SJSA1 (cell line): ENCODE results near the gene KAZN. TPM values are rescaled to one million over a fixed set of nuclear protein-coding genes. Genes with fewer than 3 reads are reported as not detected.

Experiments used
- DNase-seq, 2 experiments: peaks; one replicate each; pipeline ENCODE4 v3.0.0-alpha.2; 2015 to 2020; ENCODE audit warnings: low spot score in 2 of 2, low read depth in 1 of 2
- H3K27ac ChIP-seq: fragments of 250-450 bp; sonication (Bioruptor Pico); 2 replicates; pipeline ENCODE4 v1.5.1; 2020; ENCODE audit warnings: mild to moderate bottlenecking, moderate library complexity
- H3K27me3 ChIP-seq: fragments of 250-450 bp; sonication (Bioruptor Pico); replicated peaks from 2 replicates; pipeline ENCODE4 v1.5.1; 2020; ENCODE audit warnings: mild to moderate bottlenecking, moderate library complexity
- H3K36me3 ChIP-seq: fragments of 250-450 bp; sonication (Bioruptor Pico); 2 replicates; pipeline ENCODE4 v1.5.1; 2020; ENCODE audit warnings: mild to moderate bottlenecking
- H3K4me1 ChIP-seq: fragments of 250-450 bp; sonication (Bioruptor Pico); replicated peaks from 2 replicates; pipeline ENCODE4 v1.6.1; 2021; ENCODE audit warnings: mild to moderate bottlenecking
- H3K4me3 ChIP-seq: fragments of 250-450 bp; sonication (Bioruptor Pico); 2 replicates; pipeline ENCODE4 v1.5.1; 2020; ENCODE audit warnings: mild to moderate bottlenecking
- H3K9me3 ChIP-seq: fragments of 250-450 bp; sonication (Bioruptor Pico); replicated peaks from 2 replicates; pipeline ENCODE4 v1.5.1; 2020; ENCODE audit warnings: mild to moderate bottlenecking
- total RNA-seq: library from RNA; depleted of rRNA; stranded (reverse); fragments of >200 nt; shearing (Covaris generic); gene quantifications from 2 replicates; pipeline ENCODE4 v1.2.3, GENCODE V29; 2014

KAZN gene
- total RNA-seq, 1 experiment from 2014 or later: 4.2 TPM

DNA sequence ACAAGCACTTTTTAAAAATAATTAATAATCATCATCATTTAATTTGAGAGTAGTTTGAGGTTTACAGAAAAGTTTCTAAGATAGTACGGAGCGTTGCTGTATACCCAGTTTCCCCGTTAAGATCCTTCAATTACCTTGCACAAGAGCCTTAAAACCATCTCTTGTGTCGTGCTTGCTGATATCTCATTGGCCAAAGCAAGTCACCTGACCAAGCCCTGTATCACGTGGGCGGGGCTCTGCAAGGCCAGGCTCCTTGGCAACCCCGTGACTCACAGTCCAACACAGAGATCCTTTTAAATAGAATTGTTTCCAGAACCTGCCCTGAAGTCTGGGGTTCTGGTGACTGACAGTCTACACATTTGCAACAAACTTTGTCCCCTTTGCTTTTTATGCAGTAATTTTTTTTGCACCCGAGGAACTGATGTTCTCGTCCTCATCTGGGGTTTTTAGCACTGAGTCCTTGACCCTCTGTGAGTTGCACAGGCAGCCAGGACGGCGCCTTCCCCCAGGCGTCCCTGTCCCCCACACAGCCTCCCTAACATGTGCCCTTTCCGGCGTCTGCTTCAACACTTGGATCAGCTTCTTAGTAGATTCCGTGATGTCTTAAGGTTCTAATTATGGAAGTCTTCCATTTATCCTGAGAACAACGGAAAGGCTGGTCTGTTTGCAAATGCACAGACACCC, 371.8 kb downstream of the KAZN start:
- Histone ChIP-seq H3K27ac (peak overlapping the region; percentile 9; the same call in 1 of the 2 replicates), H3K27me3 (no peaks in the 10 kb centered on the region), H3K9me3 (no peaks in the 10 kb centered on the region; the same call in 1 of the 2 replicates), H3K4me3 (no peak overlapping the region), H3K4me1 (peaks cover 44% of the 10 kb centered on the region), H3K36me3 (peaks cover 3% of the 10 kb centered on the region; the same call in 1 of the 2 replicates)
- peak; percentile 27 to 75 for DNase-seq

GRCh38 chr1:14970799-14971141, 372.3 kb downstream of the KAZN start:
- Histone ChIP-seq H3K4me1 (peaks cover 43% of the 10 kb centered on the region), H3K27ac (peak overlapping the region; percentile 9; the same call in 1 of the 2 replicates), H3K4me3 (no peak overlapping the region), H3K36me3 (peaks cover 3% of the 10 kb centered on the region; the same call in 1 of the 2 replicates), H3K27me3 (no peaks in the 10 kb centered on the region), H3K9me3 (no peaks in the 10 kb centered on the region; the same call in 1 of the 2 replicates)
- DNase-seq: no peak

DNA sequence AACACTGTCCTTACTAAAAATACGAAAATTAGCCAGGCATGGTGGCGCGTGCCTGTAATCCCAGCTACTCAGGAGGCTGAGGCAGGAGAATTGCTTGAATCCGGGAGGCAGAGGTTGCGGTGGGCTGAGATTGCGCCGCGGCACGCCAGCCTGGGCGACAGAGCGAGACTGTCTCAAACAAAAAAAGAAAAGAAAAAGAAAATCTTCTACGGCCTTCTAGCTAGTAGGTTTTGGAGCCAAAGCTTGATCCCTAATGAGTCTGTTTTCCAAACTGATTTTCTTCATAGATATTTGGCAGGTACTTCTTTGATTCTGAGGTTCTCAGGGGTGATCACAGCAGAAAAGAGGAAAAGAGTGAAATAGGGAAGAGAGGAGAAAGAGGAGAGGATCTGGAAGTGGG, 372.7 kb downstream of the KAZN start:
- DNase-seq: no peak
- H3K36me3 ChIP-seq: peaks cover 3% of the 10 kb centered on the region; the same call in 1 of the 2 replicates
- no peaks in the 10 kb centered on the region; the same call in 1 of the 2 replicates for H3K9me3 ChIP-seq
- H3K27me3 ChIP-seq: no peaks in the 10 kb centered on the region
- H3K4me1 ChIP-seq: peaks cover 43% of the 10 kb centered on the region
- H3K27ac ChIP-seq: no peak overlapping the region
- H3K4me3 ChIP-seq: no peak overlapping the region

DNA sequence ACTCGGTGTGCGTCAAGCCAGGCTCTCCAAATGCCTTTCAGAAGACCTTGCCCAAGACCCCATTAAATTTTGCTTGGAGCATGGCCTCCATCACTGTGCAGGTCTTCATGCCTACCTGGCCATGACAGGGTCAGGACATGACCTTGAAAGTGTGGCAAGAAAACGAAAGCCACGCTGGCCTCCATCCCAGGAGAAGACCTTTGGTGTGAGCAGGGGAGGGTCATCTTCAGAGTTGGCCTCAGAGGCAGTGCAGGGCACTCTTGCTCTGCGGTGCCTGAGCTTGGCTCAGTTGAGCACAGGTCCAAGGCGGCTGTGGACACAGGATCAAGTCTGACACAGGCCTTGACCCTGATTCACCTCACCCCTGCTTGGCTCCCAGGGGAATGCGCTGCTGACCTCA, 373.6 kb downstream of the KAZN start:
- Histone ChIP-seq H3K27me3 (no peaks in the 10 kb centered on the region), H3K4me3 (no peak overlapping the region), H3K36me3 (peaks cover 3% of the 10 kb centered on the region; the same call in 1 of the 2 replicates), H3K4me1 (peaks cover 43% of the 10 kb centered on the region), H3K9me3 (no peaks in the 10 kb centered on the region; the same call in 1 of the 2 replicates), H3K27ac (no peak overlapping the region)
- no peak for DNase-seq

- peaks cover 3% of the 10 kb centered on the region; the same call in 1 of the 2 replicates for H3K36me3 ChIP-seq
- H3K4me1 ChIP-seq: peaks cover 34% of the 10 kb centered on the region
- no peaks in the 10 kb centered on the region; the same call in 1 of the 2 replicates for H3K9me3 ChIP-seq
- H3K27ac ChIP-seq: no peak overlapping the region
- no peaks in the 10 kb centered on the region for H3K27me3 ChIP-seq
- H3K4me3 ChIP-seq: no peak overlapping the region
- DNase-seq: no peak
These were observed 375.3 kb downstream of the KAZN start for GRCh38 chr1:14973773-14974172.

- Histone ChIP-seq H3K9me3 (no peaks in the 10 kb centered on the region; the same call in 1 of the 2 replicates), H3K27ac (no peak overlapping the region), H3K4me3 (no peak overlapping the region), H3K36me3 (peaks cover 3% of the 10 kb centered on the region; the same call in 1 of the 2 replicates), H3K4me1 (peaks cover 29% of the 10 kb centered on the region), H3K27me3 (no peaks in the 10 kb centered on the region)
- peak in 1 of 2 experiments; percentile 23 for DNase-seq
These were observed 375.9 kb downstream of the KAZN start for GRCh38 chr1:14974361-14974760.

- H3K4me3 ChIP-seq: no peak overlapping the region
- no peak overlapping the region for H3K27ac ChIP-seq
- no peak for DNase-seq
- no peaks in the 10 kb centered on the region; the same call in 1 of the 2 replicates for H3K9me3 ChIP-seq
- peaks cover 23% of the 10 kb centered on the region for H3K4me1 ChIP-seq
- no peaks in the 10 kb centered on the region for H3K27me3 ChIP-seq
- peaks cover 3% of the 10 kb centered on the region; the same call in 1 of the 2 replicates for H3K36me3 ChIP-seq
These were observed 376.6 kb downstream of the KAZN start for GRCh38 chr1:14975119-14975518.

DNA sequence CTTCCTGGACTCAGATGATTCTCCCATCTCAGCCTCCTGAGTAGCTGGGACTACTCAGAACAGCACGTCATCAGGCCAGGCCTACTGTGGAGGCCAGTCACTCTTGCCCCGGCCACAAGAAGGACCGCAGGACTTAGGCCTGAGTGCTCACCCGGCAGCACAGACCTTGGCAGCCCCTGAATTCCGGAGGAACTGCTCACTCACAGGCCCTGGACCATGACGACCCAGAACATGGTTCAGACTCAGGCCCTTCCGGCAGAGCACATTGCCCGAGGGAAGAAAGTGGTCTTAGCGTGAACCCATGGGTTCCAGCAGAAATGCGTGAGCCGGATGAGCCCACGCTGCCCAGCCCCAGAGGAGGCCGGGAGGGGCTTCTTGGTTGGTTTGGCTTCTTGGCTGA, 377.8 kb downstream of the KAZN start:
- Histone ChIP-seq H3K9me3 (no peaks in the 10 kb centered on the region; the same call in 1 of the 2 replicates), H3K4me1 (peaks cover 11% of the 10 kb centered on the region), H3K27ac (no peak overlapping the region), H3K27me3 (no peaks in the 10 kb centered on the region), H3K4me3 (no peak overlapping the region), H3K36me3 (0 out of 2 replicates have a peak, but pooled peaks cover 3% of the 10 kb centered on the region)
- DNase-seq: no peak

DNA sequence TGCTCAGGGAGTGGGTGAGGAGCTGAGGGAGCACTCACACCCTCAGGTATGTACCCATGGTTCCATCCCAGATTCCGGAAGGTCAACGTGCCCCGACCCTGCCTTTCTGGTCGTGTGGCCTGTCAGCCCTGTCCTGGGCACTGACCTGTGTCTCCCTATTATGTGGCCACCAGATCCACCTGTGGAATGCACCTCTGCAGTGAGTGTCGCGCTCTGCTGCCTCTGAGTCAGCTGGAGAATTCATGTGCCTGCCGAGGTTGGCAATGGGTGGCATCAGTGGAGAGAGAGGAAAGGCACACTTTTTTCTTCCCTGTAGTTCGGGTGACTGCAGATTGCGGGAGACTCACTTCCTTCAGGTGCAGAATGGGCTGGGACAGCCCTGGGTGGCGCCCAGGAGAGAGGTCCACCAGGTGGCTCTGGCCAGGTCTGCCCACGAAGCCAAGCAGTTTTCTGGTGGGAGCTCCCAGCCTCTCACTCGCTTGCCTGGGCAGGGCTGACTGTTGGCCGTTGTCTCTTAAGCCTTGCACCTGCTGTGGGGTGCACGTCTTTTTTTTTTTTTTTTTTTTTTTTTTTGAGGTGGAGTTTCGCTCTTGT, 378.9 kb downstream of the KAZN start:
- Histone ChIP-seq H3K27me3 (no peaks in the 10 kb centered on the region), H3K9me3 (no peaks in the 10 kb centered on the region; the same call in 1 of the 2 replicates), H3K4me3 (no peak overlapping the region), H3K36me3 (0 out of 2 replicates have a peak, but pooled peaks cover 3% of the 10 kb centered on the region), H3K27ac (no peak overlapping the region), H3K4me1 (peaks cover 8% of the 10 kb centered on the region)
- DNase-seq: no peak

DNA sequence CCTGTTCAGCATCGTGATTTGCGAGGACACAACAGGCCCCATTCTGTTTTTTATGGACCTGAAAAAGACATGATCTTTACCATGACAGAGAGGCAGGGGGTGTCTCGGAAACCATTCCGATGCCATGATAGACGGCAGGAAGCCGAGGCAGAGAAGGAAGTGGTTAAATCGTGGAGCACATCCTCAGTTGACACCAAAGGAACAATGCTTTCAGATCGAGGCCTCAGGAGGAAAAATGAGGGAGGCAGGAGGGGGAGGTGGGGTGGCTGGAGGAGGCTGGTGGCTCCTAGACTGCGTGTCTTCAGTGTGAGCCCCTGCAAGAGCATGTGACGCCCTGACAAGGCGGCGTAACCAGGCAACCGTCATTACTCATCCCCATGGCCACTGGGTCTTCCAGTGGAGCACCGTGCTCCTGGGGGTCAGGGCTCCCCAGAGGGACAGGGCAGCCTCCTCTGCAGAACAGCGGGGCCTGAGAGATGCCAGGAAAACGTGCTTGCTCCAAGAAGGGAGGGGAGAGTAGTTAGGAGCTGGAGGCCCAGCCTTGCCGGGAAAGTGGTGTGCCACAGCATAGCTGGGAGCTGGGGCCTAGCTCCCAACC, 382.2 kb downstream of the KAZN start:
- Histone ChIP-seq H3K9me3 (no peaks in the 10 kb centered on the region), H3K4me1 (no peaks in the 10 kb centered on the region), H3K36me3 (no peaks in the 10 kb centered on the region), H3K27me3 (no peaks in the 10 kb centered on the region), H3K27ac (no peak overlapping the region), H3K4me3 (no peak overlapping the region)
- DNase-seq: no peak

GRCh38 chr1:14982029-14982428, 383.5 kb downstream of the KAZN start:
- DNase-seq: no peak
- Histone ChIP-seq H3K27me3 (no peaks in the 10 kb centered on the region), H3K36me3 (no peaks in the 10 kb centered on the region), H3K4me3 (no peak overlapping the region), H3K9me3 (no peaks in the 10 kb centered on the region), H3K4me1 (no peaks in the 10 kb centered on the region), H3K27ac (no peak overlapping the region)

GRCh38 chr1:14983277-14983676, 384.8 kb downstream of the KAZN start:
- Histone ChIP-seq H3K9me3 (no peaks in the 10 kb centered on the region), H3K36me3 (no peaks in the 10 kb centered on the region), H3K27me3 (no peaks in the 10 kb centered on the region), H3K4me1 (no peaks in the 10 kb centered on the region), H3K4me3 (no peak overlapping the region), H3K27ac (no peak overlapping the region)
- DNase-seq: no peak

GRCh38 chr1:14986168-14986567, 387.7 kb downstream of the KAZN start:
- H3K4me3 ChIP-seq: no peak overlapping the region
- no peak for DNase-seq
- no peaks in the 10 kb centered on the region for H3K9me3 ChIP-seq
- H3K27ac ChIP-seq: no peak overlapping the region
- H3K4me1 ChIP-seq: no peaks in the 10 kb centered on the region
- no peaks in the 10 kb centered on the region for H3K36me3 ChIP-seq
- no peaks in the 10 kb centered on the region for H3K27me3 ChIP-seq
